Measurements from ENCODE around the gene TOP2B.
A peak's percentile ranks its signal among the peaks of the same experiment; 100 is the strongest.

TOP2B gene

GRCh38 chr3:25619382-25619781 is 45.3 kb downstream of the TOP2B start:
- DNase-seq (ENCODE audit: low spot score), result no peak

DNA sequence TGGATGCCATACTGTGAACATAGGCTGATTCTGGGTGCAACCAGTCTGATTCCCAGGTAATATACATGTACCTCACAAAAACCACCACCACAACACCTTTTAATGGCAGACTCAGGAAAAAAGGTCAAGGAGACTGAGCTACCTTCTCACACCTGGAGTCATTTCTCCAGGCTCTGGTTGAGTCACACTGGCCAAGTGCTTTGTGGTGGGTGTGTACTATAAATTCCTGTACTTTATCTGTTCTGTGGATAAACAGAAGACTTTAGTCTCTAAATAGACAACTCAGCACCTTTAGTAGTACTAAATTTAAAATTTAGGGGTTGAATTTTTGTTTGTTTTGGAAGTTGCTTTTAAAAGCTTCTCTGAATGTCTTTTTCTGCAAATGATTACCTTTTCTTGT is 46.7 kb downstream of the TOP2B start:
- no peak for DNase-seq (ENCODE audit: low spot score)

GRCh38 chr3:25611193-25611592 is 53.5 kb downstream of the TOP2B start:
- DNase-seq (ENCODE audit: low spot score), result no peak

- DNase-seq (ENCODE audit: low spot score), result no peak
Observed at GRCh38 chr3:25610779-25611178, 53.9 kb downstream of the TOP2B start.

DNA sequence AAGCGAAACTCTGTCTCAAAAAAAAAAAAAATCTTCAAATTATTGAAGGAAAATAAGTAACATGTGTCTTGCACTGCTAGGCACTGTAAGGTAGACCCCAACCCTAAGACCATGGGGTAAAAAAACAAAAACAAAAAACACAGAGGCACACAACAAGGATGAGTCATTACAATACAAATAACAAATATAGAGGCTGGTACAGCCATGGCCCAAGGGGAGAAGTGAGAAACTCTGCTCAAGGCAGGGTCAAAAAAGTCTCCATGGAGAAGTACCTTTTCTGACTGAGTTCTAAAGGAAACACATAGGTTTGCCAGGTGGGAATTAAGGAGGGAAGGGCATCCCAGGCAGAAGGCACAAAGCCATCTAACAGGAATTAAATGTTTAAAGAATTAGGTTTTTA is 54.5 kb downstream of the TOP2B start:
- no peak for DNase-seq (ENCODE audit: low spot score)

GRCh38 chr3:25604107-25604805 is 60.5 kb downstream of the TOP2B start:
- DNase-seq (ENCODE audit: low spot score), result no peak

GRCh38 chr3:25603703-25604102 is 61.0 kb downstream of the TOP2B start:
- no peak for DNase-seq (ENCODE audit: low spot score)

- DNase-seq (ENCODE audit: low spot score), result no peak
Observed at GRCh38 chr3:25597535-25598101, 67.1 kb downstream of the TOP2B start.

- peak; percentile 45 for DNase-seq (ENCODE audit: low spot score)
Observed at GRCh38 chr3:25594007-25594502, 70.7 kb downstream of the TOP2B start.

- DNase-seq (ENCODE audit: low spot score), result no peak
Observed at GRCh38 chr3:25593001-25593400, 71.7 kb downstream of the TOP2B start.

- no peak for DNase-seq (ENCODE audit: low spot score)
Observed at GRCh38 chr3:25592510-25592968, 72.2 kb downstream of the TOP2B start.

DNA sequence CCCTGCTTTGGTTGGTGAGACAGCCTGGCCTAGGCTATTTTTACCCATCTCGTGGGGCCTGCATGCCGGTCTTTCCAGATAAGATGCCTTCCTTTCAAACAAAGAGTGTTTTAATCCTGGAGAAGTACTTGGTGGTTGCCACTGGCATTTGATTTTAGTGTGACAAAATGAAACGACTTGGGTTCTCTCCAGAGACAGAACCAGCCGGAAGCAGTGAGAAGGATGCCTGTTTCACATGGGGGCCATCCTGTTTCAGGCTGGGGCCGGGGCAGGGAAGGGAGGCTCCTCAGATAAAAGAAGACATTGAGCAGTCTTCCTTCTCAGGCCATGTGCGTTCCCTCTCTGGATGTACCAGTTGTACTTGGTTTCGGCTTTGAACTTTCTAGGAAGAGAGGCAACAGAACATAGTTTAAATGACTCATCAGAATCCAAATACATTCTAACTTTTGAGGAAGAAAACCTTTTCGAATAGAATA is 74.9 kb downstream of the TOP2B start:
- DNase-seq (ENCODE audit: low spot score), result no peak

DNA sequence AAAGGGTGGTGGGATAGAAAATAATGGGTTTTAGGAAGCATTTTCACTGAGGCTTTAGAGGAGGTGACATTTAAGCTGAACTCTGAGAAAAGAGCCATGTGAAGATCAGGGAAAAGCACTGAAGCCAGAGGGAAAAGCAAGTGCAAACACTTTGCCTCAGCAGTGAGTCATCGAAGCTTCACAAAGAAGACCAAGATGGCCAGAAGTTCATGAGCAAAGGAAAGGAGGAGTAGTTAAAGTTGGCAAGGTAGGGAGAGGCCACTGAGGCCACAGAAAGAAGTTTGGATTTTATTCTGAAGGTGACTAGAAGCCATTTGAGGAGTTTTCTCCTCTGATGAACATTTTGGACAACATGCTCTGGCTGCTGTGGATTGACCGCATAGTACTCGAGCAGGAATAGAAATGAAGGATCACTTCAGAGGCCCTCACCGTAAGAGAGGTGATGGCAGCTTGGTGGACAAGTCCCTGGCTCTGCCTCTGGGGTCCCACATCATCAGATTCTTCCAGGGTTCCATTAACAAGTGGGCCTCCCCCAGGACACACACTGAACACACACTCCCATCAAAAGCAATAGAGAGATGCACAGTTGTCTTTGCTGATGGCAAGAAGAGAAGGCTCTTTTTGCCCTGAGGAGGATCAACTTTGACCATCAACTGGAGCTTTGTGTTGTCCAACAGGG is 75.5 kb downstream of the TOP2B start:
- DNase-seq (ENCODE audit: low spot score), result no peak

GRCh38 chr3:25588441-25589103 is 76.1 kb downstream of the TOP2B start:
- DNase-seq (ENCODE audit: low spot score), result no peak

- no peak for DNase-seq (ENCODE audit: low spot score)
Observed at GRCh38 chr3:25587975-25588374, 76.7 kb downstream of the TOP2B start.

- DNase-seq (ENCODE audit: low spot score), result no peak
Observed at GRCh38 chr3:25587526-25587925, 77.2 kb downstream of the TOP2B start.

DNA sequence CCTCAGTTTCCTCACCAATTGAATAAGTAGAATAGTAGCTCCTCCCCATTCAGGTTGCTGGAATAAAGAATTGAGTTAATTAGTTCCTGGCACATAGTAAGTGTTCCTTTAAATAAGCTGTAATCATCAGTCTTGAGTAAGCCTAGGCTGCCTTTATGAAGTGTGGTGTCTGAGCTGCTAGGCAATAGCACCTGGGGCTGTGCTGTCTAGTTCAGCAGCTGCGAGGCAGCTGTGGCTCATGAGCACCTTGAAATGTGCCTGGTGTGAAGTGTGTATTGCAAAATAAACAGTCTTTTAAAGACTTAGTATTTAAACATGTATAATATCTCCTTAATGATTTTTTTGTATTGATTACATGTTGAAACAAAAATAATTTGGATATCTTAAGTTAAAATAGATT is 77.6 kb downstream of the TOP2B start:
- no peak for DNase-seq (ENCODE audit: low spot score)

DNA sequence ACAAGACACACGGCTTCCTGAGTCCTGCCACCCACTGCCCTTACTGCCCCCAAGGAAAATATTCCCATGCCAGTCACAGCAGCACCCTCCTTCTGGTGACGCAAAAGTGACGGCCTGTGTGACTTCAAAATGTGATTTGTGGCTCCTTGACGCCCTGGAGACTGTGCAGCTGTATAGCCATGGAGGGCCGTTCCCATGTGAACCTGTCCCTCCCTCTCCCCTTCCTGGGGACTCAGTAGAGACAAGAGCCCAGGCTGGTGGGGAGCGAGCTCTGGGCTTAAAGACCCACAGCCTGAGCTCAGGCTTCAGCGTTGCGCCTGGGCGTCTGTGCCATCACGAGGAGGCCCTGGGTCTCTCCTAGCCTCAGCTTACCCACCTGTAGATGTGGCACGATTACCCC is 78.2 kb downstream of the TOP2B start:
- DNase-seq (ENCODE audit: low spot score), result no peak

DNA sequence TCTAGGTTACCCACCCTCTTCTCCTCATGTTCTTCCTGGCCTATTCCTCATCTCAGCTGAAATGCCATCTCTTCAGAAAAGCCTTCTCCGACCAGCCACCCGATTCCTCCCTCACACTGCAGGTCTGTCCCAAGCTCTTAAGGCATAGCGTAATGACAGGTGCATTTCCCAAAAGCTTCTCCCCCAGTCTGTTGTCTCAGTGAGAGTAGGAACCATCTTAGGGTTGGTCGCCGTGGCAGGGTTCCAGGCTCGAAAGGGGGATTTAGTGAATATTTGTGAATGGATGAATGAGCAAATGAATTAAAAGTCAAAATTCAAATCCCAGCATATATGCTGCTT is 78.6 kb downstream of the TOP2B start:
- DNase-seq (ENCODE audit: low spot score), result no peak

GRCh38 chr3:25585361-25586166 is 79.1 kb downstream of the TOP2B start:
- no peak for DNase-seq (ENCODE audit: low spot score)

- no peak for DNase-seq (ENCODE audit: low spot score)
Observed at GRCh38 chr3:25584011-25584789, 80.5 kb downstream of the TOP2B start.
